ENCODE data around the gene ELAVL2. TPM values are rescaled to one million over a fixed set of nuclear protein-coding genes. Genes with fewer than 3 reads are reported as not detected.

ELAVL2 gene
- total and polyA plus RNA-seq, 2 of the 4 experiments (the other 2 are of a cell fraction) = 0.36 TPM; not detected in 1

- intact Hi-C loops (cut with micrococcal nuclease) (no loop called here), dilution Hi-C loops (cut with HindIII; ENCODE audit: low sequenced_read_pairs, unreplicated experiment) (no loop called here), in situ Hi-C loops (cut with MboI; ENCODE audit: low sequenced_read_pairs) (no loop called here)
- H3K23ac ChIP-seq (ENCODE audit: low read depth, low read length) = no peak overlapping the region
- no peak overlapping the region for H4K91ac ChIP-seq (ENCODE audit: insufficient read depth, low read depth, low read length)
- H3K36me3 ChIP-seq (ENCODE audit: control insufficient read depth, insufficient read depth, low read length) = no peaks in the 10 kb centered on the region
- H2BK15ac ChIP-seq (ENCODE audit: low read depth, low read length) = no peak overlapping the region
- H3K27me3 ChIP-seq (ENCODE audit: control insufficient read depth, insufficient read depth, low read length) = no peaks in the 10 kb centered on the region
- H3K9me1 ChIP-seq (ENCODE audit: insufficient read depth, low read length) = no peaks in the 10 kb centered on the region
- no TSS peak for BruUV-seq (replicated peaks)
- no peak overlapping the region for H4K8ac ChIP-seq (ENCODE audit: low read depth in 2 of 2, low read length in 2 of 2)
- no peak overlapping the region for H3K4me2 ChIP-seq (ENCODE audit: low read depth, low read length)
- H3K79me1 ChIP-seq (ENCODE audit: low read depth in 1 of 2, low read length in 2 of 2) = no peaks in the 10 kb centered on the region
- H3K9ac ChIP-seq (ENCODE audit: low read depth, low read length) = no peak overlapping the region
- H2BK20ac ChIP-seq (ENCODE audit: low read depth, low read length) = no peak overlapping the region
- DNase-seq = no peak
- no peak overlapping the region for H2BK120ac ChIP-seq (ENCODE audit: low read depth, low read length)
- TF ChIP-seq CHD1 (IDR thresholded peaks at IDR 0.05; ENCODE audit: low read depth, low read length) (no peak), USF2 (IDR thresholded peaks at IDR 0.05; ENCODE audit: low read depth, low read length) (no peak), RFX5 (IDR thresholded peaks at IDR 0.05; ENCODE audit: low read depth, low read length) (no peak), ELK1 (IDR thresholded peaks at IDR 0.05; ENCODE audit: borderline replicate concordance, low read depth, low read length) (no peak), CTCF (conservative IDR thresholded peaks at IDR 0.05; ENCODE audit: low read depth, low read length) (no peak), CEBPB (IDR thresholded peaks at IDR 0.05; ENCODE audit: low read depth, low read length) (no peak), POLR2A (IDR thresholded peaks at IDR 0.05; ENCODE audit: low read depth, low read length) (no peak), NFE2L2 (IDR thresholded peaks at IDR 0.05; ENCODE audit: low read depth, low read length) (no peak), FOS (IDR thresholded peaks at IDR 0.05; ENCODE audit: low read depth, low read length) (no peak), RCOR1 (IDR thresholded peaks at IDR 0.05; ENCODE audit: insufficient replicate concordance, low read length) (no peak), MAZ (IDR thresholded peaks at IDR 0.05; ENCODE audit: borderline replicate concordance, low read depth, low read length) (no peak), BHLHE40 (IDR thresholded peaks at IDR 0.05; ENCODE audit: low read depth, low read length) (no peak), MAFK (IDR thresholded peaks at IDR 0.05; ENCODE audit: low read depth, low read length) (no peak), SMC3 (IDR thresholded peaks at IDR 0.05; ENCODE audit: low read depth, low read length) (no peak), MXI1 (IDR thresholded peaks at IDR 0.05; ENCODE audit: borderline replicate concordance, low read depth, low read length) (no peak), RAD21 (IDR thresholded peaks at IDR 0.05; ENCODE audit: low read length) (no peak)
- H4K5ac ChIP-seq (ENCODE audit: low read depth, low read length) = no peak overlapping the region
- no peak overlapping the region for H2AFZ ChIP-seq (replicated peaks; ENCODE audit: low read length, poor library complexity)
- H3K4ac ChIP-seq (ENCODE audit: low read depth, low read length) = no peak overlapping the region
- no peaks in the 10 kb centered on the region for H4K20me1 ChIP-seq (ENCODE audit: insufficient read depth, low read length)
- no peak overlapping the region for H2BK5ac ChIP-seq (ENCODE audit: low read depth, low read length, poor library complexity, severe bottlenecking)
- H2AK5ac ChIP-seq (ENCODE audit: low read depth, low read length) = no peak overlapping the region
- H3K18ac ChIP-seq (ENCODE audit: low read depth, low read length) = no peak overlapping the region
- ChIA-PET CTCF (no interaction called here), POLR2A (ENCODE audit: unreplicated experiment) (no interaction called here)
- H3K14ac ChIP-seq (replicated peaks; ENCODE audit: low read depth, low read length) = no peak overlapping the region
- no CpG with 5 or more reads among the region's 3 CpGs for WGBS, 2 experiments (ENCODE audit: extremely low coverage in 2 of 2, insufficient read length in 1 of 2)
- 0 out of 2 replicates have a peak, but pooled peaks cover 2% of the 10 kb centered on the region for H3K9me3 ChIP-seq (ENCODE audit: control insufficient read depth, insufficient read depth, low read length)
- no peak for ATAC-seq (ENCODE audit: low read depth)
- H2AK9ac ChIP-seq (replicated peaks; ENCODE audit: low read depth, low read length, poor library complexity) = no peak overlapping the region
- H3K56ac ChIP-seq (ENCODE audit: extremely low read depth, insufficient read depth, low read length) = no peak overlapping the region
- H3K4me1 ChIP-seq (ENCODE audit: control insufficient read depth, insufficient read depth, low read length) = no peaks in the 10 kb centered on the region
- no peak overlapping the region for H3K27ac ChIP-seq (ENCODE audit: insufficient read depth, low read length)
- no peak overlapping the region for H3K4me3 ChIP-seq (ENCODE audit: insufficient read depth, low read depth, low read length)
Observed at GRCh38 chr9:23764219-23764618, 61.8 kb downstream of the ELAVL2 start.
